Neural cell (in vitro differentiated cells): ENCODE measurements around the gene RUNX3. TPM values are rescaled to one million over a fixed set of nuclear protein-coding genes. Genes with fewer than 3 reads are reported as not detected.

Source experiments
- H2AFZ ChIP-seq: fragments of 200-600, 300-800 bp; sonication (generic), shearing (Covaris generic); 2 replicates; pipeline ENCODE4 v1.6.0; 2014; ENCODE audit warnings: low read depth, mild to moderate bottlenecking, antibody characterized with exemption, low read length, moderate library complexity
- H3F3A ChIP-seq: fragments of 200-600 bp; shearing (Covaris generic); 2 replicates; pipeline ENCODE4 v1.6.1; 2016; ENCODE audit warnings: mild to moderate bottlenecking, moderate library complexity, mixed read lengths, antibody characterized with exemption, low read length; ENCODE audit not compliant: insufficient read depth, poor library complexity, severe bottlenecking
- H3K27ac ChIP-seq: fragments of 200-600, 300-800 bp; sonication (generic), shearing (Covaris generic); 2 replicates; pipeline ENCODE4 v1.5.1; 2014; ENCODE audit warnings: mild to moderate bottlenecking, low read length, moderate library complexity
- H3K27me3 ChIP-seq: fragments of 300-800, 200-600 bp; sonication (generic), shearing (Covaris generic); 2 replicates; pipeline ENCODE4 v1.6.0; 2014; ENCODE audit warnings: mild to moderate bottlenecking, low read depth, low read length, moderate library complexity; ENCODE audit not compliant: insufficient read depth
- H3K36me3 ChIP-seq: fragments of 300-800, 200-600 bp; sonication (generic), shearing (Covaris generic); 2 replicates; pipeline ENCODE4 v1.5.1; 2014; ENCODE audit warnings: mild to moderate bottlenecking, antibody characterized with exemption, low read length, moderate library complexity; ENCODE audit not compliant: insufficient read depth
- H3K4me2 ChIP-seq: fragments of 300-800, 200-600 bp; sonication (generic), shearing (Covaris generic); 2 replicates; pipeline ENCODE4 v1.6.0; 2014; ENCODE audit warnings: mild to moderate bottlenecking, low read length
- H3K4me3 ChIP-seq: fragments of 300-800, 200-600 bp; sonication (generic), shearing (Covaris generic); 2 replicates; pipeline ENCODE4 v1.5.1; 2014; ENCODE audit warnings: mild to moderate bottlenecking, low read length, moderate library complexity
- H3K79me2 ChIP-seq: fragments of 200-600 bp; shearing (Covaris generic); replicated peaks from 2 replicates; pipeline ENCODE4 v1.6.0; 2014; ENCODE audit warnings: mild to moderate bottlenecking, low read length, moderate library complexity; ENCODE audit not compliant: insufficient read depth
- H3K9ac ChIP-seq: fragments of 300-800, 200-600 bp; sonication (generic), shearing (Covaris generic); 2 replicates; pipeline ENCODE4 v1.6.1; 2016; ENCODE audit warnings: mild to moderate bottlenecking, low read length, mixed read lengths
- H3K9me2 ChIP-seq: fragments of 200-600 bp; shearing (Covaris generic); 2 replicates; pipeline ENCODE4 v1.6.1; 2016; ENCODE audit warnings: mild to moderate bottlenecking, low read length, mixed read lengths; ENCODE audit not compliant: insufficient read depth
- H3K9me3 ChIP-seq: fragments of 200-600, 300-800 bp; sonication (generic), shearing (Covaris generic); 2 replicates; pipeline ENCODE4 v1.6.1; 2016; ENCODE audit warnings: mild to moderate bottlenecking, mixed run types, low read length, moderate library complexity, mixed read lengths
- H4K20me1 ChIP-seq: fragments of 200-600 bp; shearing (Covaris generic); 2 replicates; pipeline ENCODE4 v1.6.1; 2016; ENCODE audit warnings: mild to moderate bottlenecking, mixed run types; ENCODE audit not compliant: insufficient read depth
- CTCF ChIP-seq: fragments of 450-650 bp; IDR thresholded peaks from 2 replicates; pipeline ENCODE4 v1.5.1; 2014; ENCODE audit warnings: antibody characterized with exemption, mild to moderate bottlenecking, moderate library complexity; ENCODE audit not compliant: poor library complexity, severe bottlenecking
- EP300 ChIP-seq: fragments of 450-650 bp; conservative IDR thresholded peaks from 2 replicates; pipeline ENCODE4 v1.6.1; 2014; ENCODE audit warnings: antibody characterized with exemption, mild to moderate bottlenecking, moderate library complexity; ENCODE audit not compliant: poor library complexity, severe bottlenecking
- EZH2 ChIP-seq: fragments of 200-600, 300-800 bp; shearing (Covaris generic), sonication (generic); IDR thresholded peaks from 2 replicates; pipeline ENCODE4 v1.6.1; 2014; ENCODE audit warnings: antibody characterized with exemption, low read length, borderline replicate concordance, mild to moderate bottlenecking; ENCODE audit not compliant: insufficient read depth, poor library complexity, severe bottlenecking
- MXI1 ChIP-seq: fragments of 450-650 bp; conservative IDR thresholded peaks from 2 replicates; pipeline ENCODE4 v1.6.1; 2014; ENCODE audit warnings: antibody characterized with exemption, mild to moderate bottlenecking; ENCODE audit not compliant: poor library complexity, severe bottlenecking
- POLR2AphosphoS5 ChIP-seq: IDR thresholded peaks from 2 replicates; pipeline ENCODE4 v1.6.1; 2012
- RAD21 ChIP-seq: fragments of 450-650 bp; conservative IDR thresholded peaks from 2 replicates; pipeline ENCODE4 v1.6.1; 2014; ENCODE audit warnings: antibody characterized with exemption, mild to moderate bottlenecking, moderate library complexity
- REST ChIP-seq: IDR thresholded peaks from 2 replicates; pipeline ENCODE4 v1.6.1; 2012; ENCODE audit warnings: borderline replicate concordance
- SMC3 ChIP-seq: fragments of 450-650 bp; conservative IDR thresholded peaks from 2 replicates; pipeline ENCODE4 v1.6.1; 2014; ENCODE audit warnings: antibody characterized with exemption, mild to moderate bottlenecking, moderate library complexity; ENCODE audit not compliant: poor library complexity
- TAF1 ChIP-seq: IDR thresholded peaks from 2 replicates; pipeline ENCODE4 v1.6.1; 2012; ENCODE audit warnings: low read depth
- polyA plus RNA-seq: library from polyadenylated mRNA; depleted of rRNA; stranded (reverse); fragments of >200 nt; gene quantifications from 2 replicates; pipeline ENCODE4 v1.2.3, GENCODE V29; 2014

The RUNX3 gene
- polyA plus RNA-seq, 1 donor from 2014 or later = not detected

GRCh38 chr1:24864370-24864777, 65.7 kb downstream of the RUNX3 start:
- no peak overlapping the region for H3K9ac ChIP-seq
- H3K4me3 ChIP-seq = no peak overlapping the region
- H4K20me1 ChIP-seq = no peaks in the 10 kb centered on the region
- no peak overlapping the region for H2AFZ ChIP-seq
- no peaks in the 10 kb centered on the region for H3K27me3 ChIP-seq
- no peak overlapping the region for H3K4me2 ChIP-seq
- H3K27ac ChIP-seq = no peak overlapping the region
- no peaks in the 10 kb centered on the region for H3K79me2 ChIP-seq
- no peaks in the 10 kb centered on the region for H3K36me3 ChIP-seq
- no peak for TF ChIP-seq RAD21
- no peak for TF ChIP-seq CTCF
- TF ChIP-seq SMC3 = no peak
- TF ChIP-seq TAF1 = no peak
- TF ChIP-seq REST = no peak
- TF ChIP-seq POLR2AphosphoS5 = no peak
- TF ChIP-seq EZH2 = no peak
- TF ChIP-seq MXI1 = no peak
- TF ChIP-seq EP300 = no peak
- H3F3A ChIP-seq = no peaks in the 10 kb centered on the region
- no peaks in the 10 kb centered on the region for H3K9me3 ChIP-seq
- H3K9me2 ChIP-seq = no peaks in the 10 kb centered on the region

- H3K9me2 ChIP-seq = no peaks in the 10 kb centered on the region
- H2AFZ ChIP-seq = no peak overlapping the region
- no peaks in the 10 kb centered on the region for H3F3A ChIP-seq
- H3K4me3 ChIP-seq = no peak overlapping the region
- H3K9ac ChIP-seq = no peak overlapping the region
- TF ChIP-seq REST (no peak), MXI1 (no peak), POLR2AphosphoS5 (no peak), RAD21 (no peak), CTCF (no peak), EZH2 (no peak), SMC3 (no peak), TAF1 (no peak), EP300 (no peak)
- H3K27ac ChIP-seq = no peak overlapping the region
- H3K27me3 ChIP-seq = no peaks in the 10 kb centered on the region
- no peaks in the 10 kb centered on the region for H3K79me2 ChIP-seq
- no peaks in the 10 kb centered on the region for H3K9me3 ChIP-seq
- no peaks in the 10 kb centered on the region for H3K36me3 ChIP-seq
- H4K20me1 ChIP-seq = no peaks in the 10 kb centered on the region
- H3K4me2 ChIP-seq = no peak overlapping the region
Measured at GRCh38 chr1:24862775-24863483, 67.1 kb downstream of the RUNX3 start.
